GM23338 (cell line): ENCODE measurements around the gene PCGF2. TPM values are rescaled to one million over a fixed set of nuclear protein-coding genes. Genes with fewer than 3 reads are reported as not detected.

Experiments
- ATAC-seq: fragments of 200-7000 bp; cut with Tn5 transposase; 3 replicates; pipeline ENCODE4 v1.9.1; 2020
- DNase-seq: peaks from one replicate; pipeline ENCODE4 v3.0.0-alpha.2; 2015; ENCODE audit warnings: low spot score
- H2AFZ ChIP-seq: fragments of 200-600 bp; sonication (generic); 2 replicates; pipeline ENCODE4 v1.8.0; 2016; ENCODE audit warnings: antibody characterized with exemption, mild to moderate bottlenecking, moderate library complexity
- H3F3A ChIP-seq: fragments of 200-600 bp; sonication (generic); replicated peaks from 2 replicates; pipeline ENCODE4 v1.8.0; 2017; ENCODE audit warnings: antibody characterized with exemption, mixed run types, low read depth
- H3K27ac ChIP-seq: fragments of 200-600 bp; sonication (generic); 2 replicates; pipeline ENCODE4 v1.6.1; 2016; ENCODE audit warnings: low read depth
- H3K27me3 ChIP-seq: fragments of 200-600 bp; sonication (generic); 2 replicates; pipeline ENCODE4 v1.8.0; 2016; ENCODE audit warnings: mild to moderate bottlenecking, mixed run types, moderate library complexity; ENCODE audit not compliant: insufficient read depth
- H3K36me3 ChIP-seq: fragments of 200-600 bp; sonication (generic); 2 replicates; pipeline ENCODE4 v1.8.0; 2016; ENCODE audit warnings: mild to moderate bottlenecking; ENCODE audit not compliant: insufficient read depth
- H3K4me1 ChIP-seq: fragments of 200-600 bp; sonication (generic); 2 replicates; pipeline ENCODE4 v1.8.0; 2016; ENCODE audit warnings: mild to moderate bottlenecking, moderate library complexity; ENCODE audit not compliant: insufficient read depth
- H3K4me2 ChIP-seq: fragments of 200-600 bp; sonication (generic); 2 replicates; pipeline ENCODE4 v1.7.1; 2017; ENCODE audit warnings: mixed run types
- H3K4me3 ChIP-seq: fragments of 200-600 bp; sonication (generic); 2 replicates; pipeline ENCODE4 v1.6.1; 2016; ENCODE audit warnings: mixed run types
- H3K79me2 ChIP-seq: fragments of 200-600 bp; sonication (generic); replicated peaks from 2 replicates; pipeline ENCODE4 v1.8.0; 2017; ENCODE audit warnings: mild to moderate bottlenecking; ENCODE audit not compliant: insufficient read depth
- H3K9me2 ChIP-seq: fragments of 200-600 bp; sonication (generic); 2 replicates; pipeline ENCODE4 v1.8.0; 2017; ENCODE audit not compliant: insufficient read depth
- H4K20me1 ChIP-seq: fragments of 200-600 bp; sonication (generic); replicated peaks from 2 replicates; pipeline ENCODE4 v1.8.0; 2017; ENCODE audit warnings: mild to moderate bottlenecking; ENCODE audit not compliant: insufficient read depth
- H3K27ac Mint-ChIP-seq: 2 replicates; pipeline ENCODE4 v1.8.0; 2020; ENCODE audit warnings: inconsistent platforms, mild to moderate bottlenecking, moderate library complexity, mixed read lengths
- H3K27me3 Mint-ChIP-seq: 3 replicates; pipeline ENCODE4 v1.8.0; 2022; ENCODE audit warnings: low read depth, mild to moderate bottlenecking, moderate library complexity, mixed read lengths, inconsistent platforms; ENCODE audit not compliant: insufficient read depth, poor library complexity
- H3K36me3 Mint-ChIP-seq: 3 replicates; pipeline ENCODE4 v1.8.0; 2021; ENCODE audit warnings: low read depth, mild to moderate bottlenecking, inconsistent platforms, moderate library complexity, mixed read lengths
- H3K4me1 Mint-ChIP-seq: 3 replicates; pipeline ENCODE4 v1.8.0; 2020; ENCODE audit warnings: mild to moderate bottlenecking, inconsistent platforms, mixed read lengths
- H3K4me3 Mint-ChIP-seq: 3 replicates; pipeline ENCODE4 v1.8.0; 2021; ENCODE audit warnings: moderate library complexity, mild to moderate bottlenecking, inconsistent platforms, mixed read lengths
- H3K9me3 Mint-ChIP-seq: 3 replicates; pipeline ENCODE4 v1.8.0; 2020; ENCODE audit warnings: moderate library complexity, mild to moderate bottlenecking, inconsistent platforms, mixed read lengths
- CREB1 ChIP-seq: fragments of 250-450 bp; sonication (Bioruptor Pico); IDR thresholded peaks from 2 replicates; pipeline ENCODE4 v1.5.0; 2020; ENCODE audit warnings: low read depth, mild to moderate bottlenecking, moderate library complexity
- CTCF ChIP-seq, 2 experiments: fragments of 200-600 bp in 1 of 2; sonication (generic) in 1 of 2; conservative IDR thresholded peaks; 2 replicates each; pipeline versions ENCODE4 v1.5.1 to v1.6.1; 2016 to 2017; ENCODE audit warnings: antibody characterized with exemption in 2 of 2, low read depth in 2 of 2, mild to moderate bottlenecking in 2 of 2, moderate library complexity in 1 of 2
- ETS1 ChIP-seq: IDR thresholded peaks from 2 replicates; pipeline ENCODE4 v1.6.1; 2016; ENCODE audit warnings: antibody characterized with exemption
- EZH2phosphoT487 ChIP-seq: fragments of 200-600 bp; sonication (generic); IDR thresholded peaks from one replicate; pipeline ENCODE4 v1.8.1; 2018; ENCODE audit warnings: antibody characterized with exemption; ENCODE audit not compliant: unreplicated experiment
- REST ChIP-seq: IDR thresholded peaks from one replicate; pipeline ENCODE4 v1.6.1; 2018; ENCODE audit warnings: antibody characterized with exemption; ENCODE audit not compliant: unreplicated experiment
- STAT1 ChIP-seq: IDR thresholded peaks from one replicate; pipeline ENCODE4 v1.6.1; 2016; ENCODE audit warnings: antibody characterized with exemption; ENCODE audit not compliant: unreplicated experiment
- ZNF462 ChIP-seq: fragments of 250-450 bp; sonication (Bioruptor Pico); IDR thresholded peaks from 2 replicates; pipeline ENCODE4 v1.5.0; 2020; ENCODE audit warnings: mild to moderate bottlenecking, moderate library complexity
- polyA plus RNA-seq: library from polyadenylated mRNA; unstranded; fragments of >200 nt; fragmentation: Nextera tagmentation; extraction: Ambion mirVana; gene quantifications from 2 replicates; pipeline ENCODE4 v1.2.1, GENCODE V29; 2016
- total RNA-seq: library from RNA; depleted of rRNA; stranded (reverse); fragments of >200 nt; shearing (Covaris generic); gene quantifications from 2 replicates; pipeline ENCODE4 v1.2.3, GENCODE V29; 2014

Gene PCGF2
- total and polyA plus RNA-seq, 2 experiments from 2014 or later: 21.1 to 51.9 TPM

GRCh38 chr17:38738007-38738662 is 10.0 kb downstream of the PCGF2 start (continued):
- TF ChIP-seq REST: no peak

GRCh38 chr17:38735161-38735997 is 12.8 kb downstream of the PCGF2 start:
- Mint-ChIP-seq H3K4me1 (peaks cover 22% of the 10 kb centered on the region), H3K36me3 (peaks cover 65% of the 10 kb centered on the region), H3K4me3 (no peak overlapping the region), H3K27ac (no peak overlapping the region), H3K9me3 (no peaks in the 10 kb centered on the region), H3K27me3 (peaks cover 25% of the 10 kb centered on the region)
- no peak overlapping the region for H2AFZ ChIP-seq
- no peaks in the 10 kb centered on the region for H3K9me2 ChIP-seq
- ATAC-seq: peak; percentile 46
- peak; percentile 86 for DNase-seq
- no peak overlapping the region for H3K27ac ChIP-seq
- H3K4me1 ChIP-seq: peaks cover 17% of the 10 kb centered on the region; the same call in 1 of the 2 replicates
- TF ChIP-seq EZH2phosphoT487: no peak
- TF ChIP-seq CREB1 (CRISPR knock-in tag): 0 out of 2 replicates have a peak, but pooled peaks have one; percentile 8
- no peak for TF ChIP-seq STAT1
- TF ChIP-seq CTCF (conservative IDR thresholded peaks at IDR 0.05; ENCODE audit: low read depth in 2 of 2): peak; percentile 87 to 95
- no peak for TF ChIP-seq ETS1
- TF ChIP-seq ZNF462: no peak
- peaks cover 5% of the 10 kb centered on the region; the same call in 1 of the 2 replicates for H3K79me2 ChIP-seq
- peaks cover 25% of the 10 kb centered on the region for H4K20me1 ChIP-seq
- H3K27me3 ChIP-seq: no peaks in the 10 kb centered on the region
- H3K4me3 ChIP-seq: no peak overlapping the region
- H3F3A ChIP-seq: peaks cover 15% of the 10 kb centered on the region
- no peak overlapping the region for H3K4me2 ChIP-seq
- peaks cover 5% of the 10 kb centered on the region for H3K36me3 ChIP-seq
